ENCODE measurements around the gene MAN2C1.
A peak's percentile ranks its signal among the peaks of the same experiment; 100 is the strongest.

The MAN2C1 gene

DNA sequence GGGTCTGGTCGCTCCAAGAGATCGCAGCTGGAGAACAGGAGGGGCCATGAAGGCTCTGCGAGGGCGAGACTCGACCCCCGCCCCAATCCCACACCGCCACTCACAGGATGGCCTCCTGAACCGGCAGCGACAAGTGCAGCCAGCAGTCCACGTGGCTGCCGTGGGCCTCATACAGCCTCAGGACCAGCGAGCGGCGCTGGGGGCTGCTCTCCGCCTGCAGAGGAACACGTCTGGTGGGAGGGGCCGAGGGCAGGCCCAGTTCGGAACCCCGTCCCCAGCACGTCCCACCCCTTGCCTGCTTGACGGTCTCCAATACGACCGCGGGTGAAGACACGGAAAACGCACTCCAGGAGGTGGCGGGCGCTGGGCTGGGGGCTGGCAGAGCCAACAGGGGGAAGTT lies 12.4 kb downstream of the MAN2C1 start:
- no peak overlapping the region for H3K27ac ChIP-seq (ENCODE audit: extremely low read depth, low read depth, low read length)
- peaks cover 14 to 66% of the 10 kb centered on the region in 2 experiments for H3K36me3 ChIP-seq (ENCODE audit: control insufficient read depth in 2 of 2, insufficient read depth in 1 of 2, low read length in 2 of 2)
- CTCF ChIA-PET = interaction anchor here (0.7 to 5.8 kb wide), 2 partner anchors 11 to 84 kb away, joined by 4 to 40 read pairs; partner anchors contain the start of gene MAN2C1
- TF ChIP-seq EGR2 (tag by site-specific recombination; IDR thresholded peaks at IDR 0.05; ENCODE audit: low read depth) (no peak), SCRT2 (tag by site-specific recombination; IDR thresholded peaks at IDR 0.05) (peak; percentile 86), SP2 (tag by site-specific recombination; IDR thresholded peaks at IDR 0.05) (peak; percentile 16; the same call in 1 of the 2 replicates)
- POLR2A ChIA-PET = interaction anchor here (1.4 to 2.0 kb wide), 2 partner anchors 12 to 97 kb away, joined by 3 to 17 read pairs; partner anchors contain the start of gene MAN2C1
- no peaks in the 10 kb centered on the region for H3K4me1 ChIP-seq (ENCODE audit: control insufficient read depth, insufficient read depth, low read length)
- no peak overlapping the region for H3K4me3 ChIP-seq (ENCODE audit: low read depth, low read length)
- no peaks in the 10 kb centered on the region for H3K9me3 ChIP-seq (ENCODE audit: control insufficient read depth, insufficient read depth, low read depth, low read length)

DNA sequence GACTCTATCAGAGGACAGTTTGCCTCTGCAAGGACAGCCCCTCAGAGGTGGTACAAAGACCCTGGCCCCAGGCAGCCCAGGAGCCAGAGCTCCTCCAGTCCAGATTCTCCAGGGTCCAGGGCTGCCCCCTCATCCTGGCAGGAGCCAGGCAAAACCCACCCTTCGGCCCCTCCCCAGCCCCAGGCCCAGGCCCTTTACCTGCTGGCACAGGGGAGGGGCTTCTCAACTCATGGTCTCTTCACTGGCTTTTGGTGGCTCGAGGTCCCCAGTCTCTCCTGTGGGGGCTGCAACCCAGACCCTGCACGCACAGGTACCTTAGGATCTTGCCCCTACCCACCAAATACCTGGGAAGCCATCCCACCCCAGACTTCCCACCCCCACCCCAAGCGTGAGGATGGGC lies 13.0 kb downstream of the MAN2C1 start:
- H3K9me3 ChIP-seq (ENCODE audit: control insufficient read depth, insufficient read depth, low read depth, low read length) = no peaks in the 10 kb centered on the region
- no peaks in the 10 kb centered on the region for H3K4me1 ChIP-seq (ENCODE audit: control insufficient read depth, insufficient read depth, low read length)
- TF ChIP-seq GLI4 (tag by site-specific recombination; IDR thresholded peaks at IDR 0.05) (no peak), SCRT1 (tag by site-specific recombination; IDR thresholded peaks at IDR 0.05; ENCODE audit: borderline replicate concordance) (no peak), ZNF174 (tag by site-specific recombination; IDR thresholded peaks at IDR 0.05) (no peak), ZFP69B (tag by site-specific recombination; IDR thresholded peaks at IDR 0.05) (no peak), ZNF274 (IDR thresholded peaks at IDR 0.05; ENCODE audit: low read length) (no peak), ZNF274 (tag by site-specific recombination; IDR thresholded peaks at IDR 0.05; ENCODE audit: borderline replicate concordance) (no peak), ZNF560 (tag by site-specific recombination; IDR thresholded peaks at IDR 0.05; ENCODE audit: borderline replicate concordance) (no peak), ZNF510 (tag by site-specific recombination; IDR thresholded peaks at IDR 0.05; ENCODE audit: insufficient replicate concordance) (no peak), ZNF76 (tag by site-specific recombination; IDR thresholded peaks at IDR 0.05; ENCODE audit: borderline replicate concordance, low read depth) (no peak), ZNF155 (tag by site-specific recombination; IDR thresholded peaks at IDR 0.05) (no peak), ZIC2 (tag by site-specific recombination; IDR thresholded peaks at IDR 0.05) (no peak), GLIS1 (tag by site-specific recombination; IDR thresholded peaks at IDR 0.05) (no peak)
- TF ChIP-seq, protein P1, sequence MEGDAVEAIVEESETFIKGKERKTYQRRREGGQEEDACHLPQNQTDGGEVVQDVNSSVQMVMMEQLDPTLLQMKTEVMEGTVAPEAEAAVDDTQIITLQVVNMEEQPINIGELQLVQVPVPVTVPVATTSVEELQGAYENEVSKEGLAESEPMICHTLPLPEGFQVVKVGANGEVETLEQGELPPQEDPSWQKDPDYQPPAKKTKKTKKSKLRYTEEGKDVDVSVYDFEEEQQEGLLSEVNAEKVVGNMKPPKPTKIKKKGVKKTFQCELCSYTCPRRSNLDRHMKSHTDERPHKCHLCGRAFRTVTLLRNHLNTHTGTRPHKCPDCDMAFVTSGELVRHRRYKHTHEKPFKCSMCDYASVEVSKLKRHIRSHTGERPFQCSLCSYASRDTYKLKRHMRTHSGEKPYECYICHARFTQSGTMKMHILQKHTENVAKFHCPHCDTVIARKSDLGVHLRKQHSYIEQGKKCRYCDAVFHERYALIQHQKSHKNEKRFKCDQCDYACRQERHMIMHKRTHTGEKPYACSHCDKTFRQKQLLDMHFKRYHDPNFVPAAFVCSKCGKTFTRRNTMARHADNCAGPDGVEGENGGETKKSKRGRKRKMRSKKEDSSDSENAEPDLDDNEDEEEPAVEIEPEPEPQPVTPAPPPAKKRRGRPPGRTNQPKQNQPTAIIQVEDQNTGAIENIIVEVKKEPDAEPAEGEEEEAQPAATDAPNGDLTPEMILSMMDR (tag by site-specific recombination; IDR thresholded peaks at IDR 0.05) = no peak
- TF ChIP-seq, protein P2, sequence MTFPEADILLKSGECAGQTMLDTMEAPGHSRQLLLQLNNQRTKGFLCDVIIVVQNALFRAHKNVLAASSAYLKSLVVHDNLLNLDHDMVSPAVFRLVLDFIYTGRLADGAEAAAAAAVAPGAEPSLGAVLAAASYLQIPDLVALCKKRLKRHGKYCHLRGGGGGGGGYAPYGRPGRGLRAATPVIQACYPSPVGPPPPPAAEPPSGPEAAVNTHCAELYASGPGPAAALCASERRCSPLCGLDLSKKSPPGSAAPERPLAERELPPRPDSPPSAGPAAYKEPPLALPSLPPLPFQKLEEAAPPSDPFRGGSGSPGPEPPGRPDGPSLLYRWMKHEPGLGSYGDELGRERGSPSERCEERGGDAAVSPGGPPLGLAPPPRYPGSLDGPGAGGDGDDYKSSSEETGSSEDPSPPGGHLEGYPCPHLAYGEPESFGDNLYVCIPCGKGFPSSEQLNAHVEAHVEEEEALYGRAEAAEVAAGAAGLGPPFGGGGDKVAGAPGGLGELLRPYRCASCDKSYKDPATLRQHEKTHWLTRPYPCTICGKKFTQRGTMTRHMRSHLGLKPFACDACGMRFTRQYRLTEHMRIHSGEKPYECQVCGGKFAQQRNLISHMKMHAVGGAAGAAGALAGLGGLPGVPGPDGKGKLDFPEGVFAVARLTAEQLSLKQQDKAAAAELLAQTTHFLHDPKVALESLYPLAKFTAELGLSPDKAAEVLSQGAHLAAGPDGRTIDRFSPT (tag by site-specific recombination; IDR thresholded peaks at IDR 0.05) = no peak
- ChIA-PET POLR2A (interaction anchor here (1.4 to 5.5 kb wide), 2 partner anchors 13 to 98 kb away, joined by 3 to 55 read pairs; partner anchors contain the start of gene MAN2C1), CTCF (interaction anchor here (0.6 to 5.8 kb wide), 2 partner anchors 12 to 369 kb away, joined by 3 to 40 read pairs; partner anchors contain the start of gene MAN2C1)
- no peak overlapping the region for H3K27ac ChIP-seq (ENCODE audit: extremely low read depth, low read depth, low read length)
- peaks cover 14 to 69% of the 10 kb centered on the region in 2 experiments for H3K36me3 ChIP-seq (ENCODE audit: control insufficient read depth in 2 of 2, insufficient read depth in 1 of 2, low read length in 2 of 2)
- no peak overlapping the region for H3K4me3 ChIP-seq (ENCODE audit: low read depth, low read length)

DNA sequence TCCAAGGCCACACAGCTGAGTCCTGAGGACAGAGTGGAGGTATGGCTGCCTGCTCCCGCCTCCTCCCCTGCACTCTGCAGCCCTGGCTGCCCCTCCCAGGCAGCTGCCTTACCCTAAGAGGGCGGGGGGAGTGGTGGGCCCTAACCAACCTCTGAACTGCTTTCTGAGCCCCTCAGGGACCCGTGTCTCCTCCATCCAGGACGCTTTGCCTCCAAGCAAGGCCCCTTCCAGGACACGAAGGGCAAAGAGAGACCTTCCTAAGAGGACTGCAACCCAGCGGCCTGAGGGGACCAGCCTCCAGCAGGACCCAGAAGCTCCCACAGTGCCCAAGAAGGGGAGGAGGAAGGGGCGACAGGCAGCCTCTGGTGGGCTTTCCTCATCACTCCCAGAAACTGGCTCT lies 14.0 kb downstream of the MAN2C1 start:
- H3K4me3 ChIP-seq (ENCODE audit: low read depth, low read length) = no peak overlapping the region
- POLR2A ChIA-PET = interaction anchor here (1.4 to 5.5 kb wide), 2 partner anchors 14 to 99 kb away, joined by 3 to 55 read pairs; partner anchors contain the start of gene MAN2C1
- CTCF ChIA-PET = interaction anchor here (0.6 to 5.8 kb wide), 2 partner anchors 13 to 370 kb away, joined by 3 to 40 read pairs; partner anchors contain the start of gene MAN2C1
- TF ChIP-seq ZNF501 (tag by site-specific recombination; IDR thresholded peaks at IDR 0.05) (no peak), OVOL3 (tag by site-specific recombination; IDR thresholded peaks at IDR 0.05) (no peak), ZNF202 (tag by site-specific recombination; IDR thresholded peaks at IDR 0.05; ENCODE audit: borderline replicate concordance) (no peak), ZNF174 (tag by site-specific recombination; IDR thresholded peaks at IDR 0.05) (no peak), ZNF777 (tag by site-specific recombination; IDR thresholded peaks at IDR 0.05; ENCODE audit: borderline replicate concordance) (no peak), ZNF510 (tag by site-specific recombination; IDR thresholded peaks at IDR 0.05; ENCODE audit: insufficient replicate concordance) (no peak), GLI2 (tag by site-specific recombination; IDR thresholded peaks at IDR 0.05; ENCODE audit: borderline replicate concordance, low read depth) (no peak), ZNF561 (tag by site-specific recombination; IDR thresholded peaks at IDR 0.05; ENCODE audit: borderline replicate concordance) (no peak)
- TF ChIP-seq, protein P3, sequence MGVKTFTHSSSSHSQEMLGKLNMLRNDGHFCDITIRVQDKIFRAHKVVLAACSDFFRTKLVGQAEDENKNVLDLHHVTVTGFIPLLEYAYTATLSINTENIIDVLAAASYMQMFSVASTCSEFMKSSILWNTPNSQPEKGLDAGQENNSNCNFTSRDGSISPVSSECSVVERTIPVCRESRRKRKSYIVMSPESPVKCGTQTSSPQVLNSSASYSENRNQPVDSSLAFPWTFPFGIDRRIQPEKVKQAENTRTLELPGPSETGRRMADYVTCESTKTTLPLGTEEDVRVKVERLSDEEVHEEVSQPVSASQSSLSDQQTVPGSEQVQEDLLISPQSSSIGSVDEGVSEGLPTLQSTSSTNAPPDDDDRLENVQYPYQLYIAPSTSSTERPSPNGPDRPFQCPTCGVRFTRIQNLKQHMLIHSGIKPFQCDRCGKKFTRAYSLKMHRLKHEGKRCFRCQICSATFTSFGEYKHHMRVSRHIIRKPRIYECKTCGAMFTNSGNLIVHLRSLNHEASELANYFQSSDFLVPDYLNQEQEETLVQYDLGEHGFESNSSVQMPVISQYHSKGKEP (tag by site-specific recombination; IDR thresholded peaks at IDR 0.05) = no peak
- TF ChIP-seq, protein P4, sequence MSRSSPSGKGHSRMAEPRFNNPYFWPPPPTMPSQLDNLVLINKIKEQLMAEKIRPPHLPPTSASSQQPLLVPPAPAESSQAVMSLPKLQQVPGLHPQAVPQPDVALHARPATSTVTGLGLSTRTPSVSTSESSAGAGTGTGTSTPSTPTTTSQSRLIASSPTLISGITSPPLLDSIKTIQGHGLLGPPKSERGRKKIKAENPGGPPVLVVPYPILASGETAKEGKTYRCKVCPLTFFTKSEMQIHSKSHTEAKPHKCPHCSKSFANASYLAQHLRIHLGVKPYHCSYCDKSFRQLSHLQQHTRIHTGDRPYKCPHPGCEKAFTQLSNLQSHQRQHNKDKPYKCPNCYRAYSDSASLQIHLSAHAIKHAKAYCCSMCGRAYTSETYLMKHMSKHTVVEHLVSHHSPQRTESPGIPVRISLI (tag by site-specific recombination; IDR thresholded peaks at IDR 0.05) = no peak
- no peaks in the 10 kb centered on the region for H3K4me1 ChIP-seq (ENCODE audit: control insufficient read depth, insufficient read depth, low read length)
- H3K27ac ChIP-seq (ENCODE audit: extremely low read depth, low read depth, low read length) = no peak overlapping the region
- no peaks in the 10 kb centered on the region for H3K9me3 ChIP-seq (ENCODE audit: control insufficient read depth, insufficient read depth, low read depth, low read length)
- peaks cover 16 to 70% of the 10 kb centered on the region in 2 experiments for H3K36me3 ChIP-seq (ENCODE audit: control insufficient read depth in 2 of 2, insufficient read depth in 1 of 2, low read length in 2 of 2)
